Measurements from ENCODE around the gene CDC16.
A peak's percentile ranks its signal among the peaks of the same experiment; 100 is the strongest.

DNA sequence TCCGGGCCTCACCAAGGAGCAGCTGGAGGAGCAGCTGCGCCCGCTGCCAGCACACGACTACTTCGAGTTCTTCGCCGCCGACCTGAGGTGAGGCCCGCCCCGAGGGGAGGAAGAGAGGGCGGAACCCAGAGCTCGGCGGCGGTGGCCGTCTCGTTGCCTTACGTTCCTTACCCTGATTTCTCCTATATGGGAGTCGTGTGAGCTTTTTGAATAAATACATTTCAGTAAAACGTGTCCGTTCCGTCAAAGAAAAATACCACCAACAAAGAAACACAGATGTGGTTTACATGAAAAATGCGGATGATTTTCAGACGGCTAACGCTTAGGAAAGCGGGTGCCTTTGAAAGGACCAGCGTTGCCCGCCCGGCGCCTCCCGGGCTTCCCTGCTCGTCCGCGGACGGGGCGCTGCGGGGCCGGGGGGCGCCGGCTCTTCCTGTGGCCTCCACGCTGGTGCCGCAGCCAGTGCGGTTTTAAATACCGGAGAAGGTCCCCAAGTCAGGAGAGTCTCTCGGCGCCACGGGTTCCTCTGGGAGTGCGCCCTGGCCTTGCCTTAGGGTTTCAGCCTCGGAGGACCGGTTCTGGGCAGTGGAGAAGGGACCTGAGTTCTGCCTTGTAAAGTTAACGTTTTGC lies 47.5 kb downstream of the CDC16 start:
- TF ChIP-seq ELF4 (CRISPR knock-in tag; IDR thresholded peaks at IDR 0.05; ENCODE audit: borderline replicate concordance) (no peak), POLR2A (IDR thresholded peaks at IDR 0.05; ENCODE audit: insufficient read depth in 1 of 2, low read depth in 2 of 2, low read length in 2 of 2) (peak in 1 of 2 experiments; percentile 57; a peak in 2 of 4 replicates), SCMH1 (CRISPR knock-in tag; IDR thresholded peaks at IDR 0.05; ENCODE audit: borderline replicate concordance) (no peak), ZNF329 (CRISPR knock-in tag; IDR thresholded peaks at IDR 0.05; ENCODE audit: low read depth) (no peak), ZFP1 (CRISPR knock-in tag; IDR thresholded peaks at IDR 0.05) (no peak), SUZ12 (IDR thresholded peaks at IDR 0.05; ENCODE audit: low read depth, low read length) (no peak), MXI1 (IDR thresholded peaks at IDR 0.05; ENCODE audit: borderline replicate concordance, low read depth, low read length) (no peak), BCL6 (CRISPR knock-in tag; IDR thresholded peaks at IDR 0.05) (no peak), ZNF619 (CRISPR knock-in tag; IDR thresholded peaks at IDR 0.05) (no peak)
- TF ChIP-seq, protein P1, sequence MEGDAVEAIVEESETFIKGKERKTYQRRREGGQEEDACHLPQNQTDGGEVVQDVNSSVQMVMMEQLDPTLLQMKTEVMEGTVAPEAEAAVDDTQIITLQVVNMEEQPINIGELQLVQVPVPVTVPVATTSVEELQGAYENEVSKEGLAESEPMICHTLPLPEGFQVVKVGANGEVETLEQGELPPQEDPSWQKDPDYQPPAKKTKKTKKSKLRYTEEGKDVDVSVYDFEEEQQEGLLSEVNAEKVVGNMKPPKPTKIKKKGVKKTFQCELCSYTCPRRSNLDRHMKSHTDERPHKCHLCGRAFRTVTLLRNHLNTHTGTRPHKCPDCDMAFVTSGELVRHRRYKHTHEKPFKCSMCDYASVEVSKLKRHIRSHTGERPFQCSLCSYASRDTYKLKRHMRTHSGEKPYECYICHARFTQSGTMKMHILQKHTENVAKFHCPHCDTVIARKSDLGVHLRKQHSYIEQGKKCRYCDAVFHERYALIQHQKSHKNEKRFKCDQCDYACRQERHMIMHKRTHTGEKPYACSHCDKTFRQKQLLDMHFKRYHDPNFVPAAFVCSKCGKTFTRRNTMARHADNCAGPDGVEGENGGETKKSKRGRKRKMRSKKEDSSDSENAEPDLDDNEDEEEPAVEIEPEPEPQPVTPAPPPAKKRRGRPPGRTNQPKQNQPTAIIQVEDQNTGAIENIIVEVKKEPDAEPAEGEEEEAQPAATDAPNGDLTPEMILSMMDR (CRISPR knock-in tag; IDR thresholded peaks at IDR 0.05), result no peak
